Ectodermal cell (in vitro differentiated cells): ENCODE measurements around the gene PDE11A.

Source experiments
- H3K27ac ChIP-seq: 2 replicates; pipeline ENCODE4 v1.7.0; 2013; ENCODE audit warnings: mild to moderate bottlenecking, low read depth, low read length; ENCODE audit not compliant: insufficient read depth, poor library complexity, severe bottlenecking
- H3K27me3 ChIP-seq: 2 replicates; pipeline ENCODE4 v1.7.0; 2013; ENCODE audit warnings: mild to moderate bottlenecking, low read length; ENCODE audit not compliant: insufficient read depth, control insufficient read depth, poor library complexity, severe bottlenecking
- H3K36me3 ChIP-seq: one replicate; pipeline ENCODE4 v1.7.0; 2013; ENCODE audit warnings: low read length; ENCODE audit not compliant: control insufficient read depth, insufficient read depth
- H3K4me1 ChIP-seq: one replicate; pipeline ENCODE4 v1.7.0; 2013; ENCODE audit warnings: low read length; ENCODE audit not compliant: control insufficient read depth, insufficient read depth
- H3K4me3 ChIP-seq: 2 replicates; pipeline ENCODE4 v1.7.0; 2013; ENCODE audit warnings: low read depth, low read length, control low read depth; ENCODE audit not compliant: insufficient read depth
- H3K9me3 ChIP-seq: 2 replicates; pipeline ENCODE4 v1.7.0; 2013; ENCODE audit warnings: mild to moderate bottlenecking, low read length, moderate library complexity; ENCODE audit not compliant: control insufficient read depth
- WGBS, 2 experiments: methylation state at CpG; one replicate each; pipeline ENCODE4 v1.1.7; 2013; ENCODE audit warnings: missing lambda C conversion rate in 2 of 2; 5-methylcytosine and 5-hydroxymethylcytosine counted together

The PDE11A gene

GRCh38 chr2:177602611-177603164 is 469.9 kb downstream of the PDE11A start:
- WGBS, 2 experiments: 89 to 95% methylated on average over 2 of the region's 2 CpGs

GRCh38 chr2:177600917-177601316 is 471.7 kb downstream of the PDE11A start:
- no peaks in the 10 kb centered on the region for H3K36me3 ChIP-seq
- H3K9me3 ChIP-seq: no peaks in the 10 kb centered on the region
- no peaks in the 10 kb centered on the region for H3K27me3 ChIP-seq
- H3K4me1 ChIP-seq: no peaks in the 10 kb centered on the region
- no peak overlapping the region for H3K4me3 ChIP-seq
- no peak overlapping the region for H3K27ac ChIP-seq
- 84 to 85% methylated on average over 2 of the region's 2 CpGs for WGBS, 2 experiments

More at GRCh38 chr2:177602611-177603164, 469.9 kb downstream of the PDE11A start:
- Histone ChIP-seq H3K27me3 (no peaks in the 10 kb centered on the region), H3K36me3 (no peaks in the 10 kb centered on the region), H3K9me3 (no peaks in the 10 kb centered on the region), H3K4me3 (no peak overlapping the region), H3K4me1 (no peaks in the 10 kb centered on the region), H3K27ac (no peak overlapping the region)

- WGBS, 2 experiments: 96 to 100% methylated on average over 2 of the region's 2 CpGs
Observed at GRCh38 chr2:177599956-177600355, 472.6 kb downstream of the PDE11A start.

GRCh38 chr2:177599139-177599688 is 473.4 kb downstream of the PDE11A start:
- H3K4me3 ChIP-seq: no peak overlapping the region
- H3K36me3 ChIP-seq: no peaks in the 10 kb centered on the region
- no peaks in the 10 kb centered on the region for H3K4me1 ChIP-seq
- WGBS, 2 experiments: 88 to 90% methylated on average over 3 of the region's 3 CpGs
- H3K27ac ChIP-seq: no peak overlapping the region
- no peaks in the 10 kb centered on the region for H3K9me3 ChIP-seq
- no peaks in the 10 kb centered on the region for H3K27me3 ChIP-seq

More at GRCh38 chr2:177599956-177600355, 472.6 kb downstream of the PDE11A start:
- no peaks in the 10 kb centered on the region for H3K4me1 ChIP-seq
- no peak overlapping the region for H3K4me3 ChIP-seq
- no peaks in the 10 kb centered on the region for H3K27me3 ChIP-seq
- H3K9me3 ChIP-seq: no peaks in the 10 kb centered on the region
- H3K27ac ChIP-seq: no peak overlapping the region
- H3K36me3 ChIP-seq: no peaks in the 10 kb centered on the region

- H3K4me3 ChIP-seq: no peak overlapping the region
- 88% methylated on average over 4 of the region's 4 CpGs for WGBS, 2 experiments
Observed at GRCh38 chr2:177598326-177599138, 474.0 kb downstream of the PDE11A start.

GRCh38 chr2:177597759-177598158 is 474.8 kb downstream of the PDE11A start:
- no peaks in the 10 kb centered on the region for H3K27me3 ChIP-seq
- WGBS, 2 experiments: 94 to 95% methylated on average over 6 of the region's 6 CpGs
- H3K4me3 ChIP-seq: no peak overlapping the region
- no peaks in the 10 kb centered on the region for H3K9me3 ChIP-seq
- H3K36me3 ChIP-seq: no peaks in the 10 kb centered on the region
- H3K4me1 ChIP-seq: peaks cover 3% of the 10 kb centered on the region
- H3K27ac ChIP-seq: no peak overlapping the region

More at GRCh38 chr2:177598326-177599138, 474.0 kb downstream of the PDE11A start:
- no peaks in the 10 kb centered on the region for H3K27me3 ChIP-seq
- no peaks in the 10 kb centered on the region for H3K9me3 ChIP-seq
- peaks cover 1% of the 10 kb centered on the region for H3K4me1 ChIP-seq
- H3K36me3 ChIP-seq: no peaks in the 10 kb centered on the region
- H3K27ac ChIP-seq: no peak overlapping the region

GRCh38 chr2:177596866-177597265 is 475.7 kb downstream of the PDE11A start:
- no peaks in the 10 kb centered on the region for H3K9me3 ChIP-seq
- no peaks in the 10 kb centered on the region for H3K27me3 ChIP-seq
- no peaks in the 10 kb centered on the region for H3K36me3 ChIP-seq
- H3K4me1 ChIP-seq: peaks cover 3% of the 10 kb centered on the region
- 83 to 100% methylated on average over 1 of the region's 1 CpG for WGBS, 2 experiments
- H3K27ac ChIP-seq: no peak overlapping the region
- H3K4me3 ChIP-seq: no peak overlapping the region

- Histone ChIP-seq H3K27ac (no peak overlapping the region), H3K4me1 (peaks cover 3% of the 10 kb centered on the region), H3K27me3 (no peaks in the 10 kb centered on the region), H3K36me3 (no peaks in the 10 kb centered on the region), H3K4me3 (no peak overlapping the region), H3K9me3 (no peaks in the 10 kb centered on the region)
- WGBS, 2 experiments: 94 to 96% methylated on average over 4 of the region's 4 CpGs
Observed at GRCh38 chr2:177595126-177595845, 477.3 kb downstream of the PDE11A start.

- Histone ChIP-seq H3K36me3 (no peaks in the 10 kb centered on the region), H3K27ac (no peak overlapping the region), H3K9me3 (no peaks in the 10 kb centered on the region), H3K4me1 (peaks cover 3% of the 10 kb centered on the region), H3K4me3 (no peak overlapping the region), H3K27me3 (no peaks in the 10 kb centered on the region)
- 90% methylated on average over 3 of the region's 3 CpGs for WGBS, 2 experiments
Observed at GRCh38 chr2:177593402-177593801, 479.2 kb downstream of the PDE11A start.

- H3K4me1 ChIP-seq: peaks cover 3% of the 10 kb centered on the region
- no peaks in the 10 kb centered on the region for H3K27me3 ChIP-seq
- H3K4me3 ChIP-seq: no peak overlapping the region
- no peaks in the 10 kb centered on the region for H3K36me3 ChIP-seq
- no peak overlapping the region for H3K27ac ChIP-seq
- H3K9me3 ChIP-seq: no peaks in the 10 kb centered on the region
Observed at GRCh38 chr2:177592945-177593344, 479.6 kb downstream of the PDE11A start.
